Stimulated activated CD4-positive, alpha-beta T cell treated with anti-CD3 and anti-CD28 coated beads, TNF-alpha, amount 100 ng/mL, for 48 hours (primary cell): ENCODE results near the gene GOLGA8T.
"Not testable (repeated sequence)": the region's sequence is repeated elsewhere in the genome, so short reads cannot be mapped to it uniquely, and the experiment has no call there.

Experiments
- DNase-seq, 3 donors: peaks; one replicate each; pipeline ENCODE4 v3.0.0-alpha.2; 2020; ENCODE audit warnings: low read depth in 3 of 3

GOLGA8T gene, protein sequence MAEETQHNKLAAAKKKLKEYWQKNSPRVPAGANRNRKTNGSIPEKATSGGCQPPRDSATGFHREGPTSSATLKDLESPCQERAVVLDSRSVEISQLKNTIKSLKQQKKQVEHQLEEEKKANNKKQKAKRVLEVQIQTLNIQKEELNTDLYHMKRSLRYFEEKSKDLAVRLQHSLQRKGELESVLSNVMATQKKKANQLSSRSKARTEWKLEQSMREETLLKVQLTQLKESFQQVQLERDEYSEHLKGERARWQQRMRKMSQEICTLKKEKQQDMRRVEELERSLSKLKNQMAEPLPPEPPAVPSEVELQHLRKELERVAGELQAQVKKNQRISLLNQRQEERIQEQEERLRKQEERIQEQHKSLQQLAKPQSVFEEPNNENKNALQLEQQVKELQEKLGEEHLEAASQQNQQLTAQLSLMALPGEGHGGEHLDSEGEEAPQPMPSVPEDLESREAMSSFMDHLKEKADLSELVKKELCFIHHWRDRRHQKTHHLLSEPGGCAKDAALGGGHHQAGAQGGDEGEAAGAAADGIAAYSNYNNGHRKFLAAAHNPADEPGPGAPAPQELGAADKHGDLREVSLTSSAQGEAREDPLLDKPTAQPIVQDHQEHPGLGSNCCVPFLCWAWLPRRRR

DNA sequence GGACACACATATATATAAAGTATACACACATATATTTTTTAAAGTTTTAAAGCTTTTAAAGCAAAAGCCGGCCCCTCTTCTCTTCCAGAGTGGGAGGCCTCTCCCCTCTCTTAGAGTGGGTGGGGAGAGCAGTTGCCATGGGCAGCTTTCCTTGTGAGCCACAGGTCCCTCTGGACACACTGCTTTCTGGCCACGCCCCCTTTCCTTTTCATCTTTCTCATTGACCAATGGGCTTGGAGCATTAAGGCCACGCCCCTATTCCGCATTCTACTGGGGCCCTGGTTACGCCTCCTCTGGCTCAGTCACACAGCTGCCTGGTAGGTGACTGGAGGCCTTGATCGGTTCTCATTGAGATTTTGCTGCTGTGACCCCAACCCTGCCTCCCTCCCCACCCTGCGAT lies at the start of gene GOLGA8T:
TSS of gene GOLGA8T (plus strand) at position 301 of the 400 bp plus-strand sequence. CDS start at position 399, 98 bp downstream.
- not testable (repeated sequence) for DNase-seq

DNA sequence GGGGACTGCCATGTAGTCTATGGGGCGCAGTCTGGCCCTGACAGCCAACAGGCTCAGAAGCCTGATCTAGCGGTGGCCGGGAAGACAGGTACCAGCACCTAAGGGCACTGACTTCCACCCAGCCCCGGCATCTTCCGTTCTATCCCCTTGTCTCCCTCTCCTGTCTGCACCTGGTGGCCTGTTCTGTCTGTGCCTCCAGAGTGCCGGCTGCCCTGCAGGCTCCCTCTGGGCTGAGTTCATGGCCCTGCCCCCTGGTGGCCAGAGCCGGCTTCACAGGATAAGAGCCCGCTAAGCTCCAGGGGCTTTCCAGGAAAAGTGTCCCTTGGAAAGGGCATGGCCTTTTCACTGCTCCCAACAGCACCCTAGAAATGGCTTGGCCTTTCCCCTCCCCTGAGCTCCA lies 37.0 kb upstream of the GOLGA8T start:
- not testable (repeated sequence) for DNase-seq

DNA sequence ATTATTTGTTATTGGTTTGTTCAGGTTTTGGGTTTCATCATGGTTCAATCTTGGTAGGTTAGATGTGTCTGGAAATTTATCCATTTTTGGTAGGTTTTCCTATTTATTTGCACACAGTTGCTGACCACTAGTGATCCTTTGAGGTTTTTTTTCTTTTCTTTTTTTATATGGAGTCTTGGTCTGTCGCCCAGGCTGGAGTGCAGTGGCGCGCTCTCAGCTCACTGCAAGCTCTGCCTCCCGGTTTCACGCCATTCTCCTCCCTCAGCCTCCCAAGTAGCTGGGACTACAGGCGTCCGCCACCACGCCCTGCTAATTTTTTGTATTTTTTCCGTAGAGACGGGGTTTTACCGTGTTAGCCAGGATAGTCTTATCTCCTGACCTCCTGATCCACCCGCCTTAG lies 32.0 kb upstream of the GOLGA8T start:
- not testable (repeated sequence) for DNase-seq

GRCh38 chr15:30103941-30104507 lies 30.8 kb upstream of the GOLGA8T start:
- DNase-seq, result not testable (repeated sequence)

DNA sequence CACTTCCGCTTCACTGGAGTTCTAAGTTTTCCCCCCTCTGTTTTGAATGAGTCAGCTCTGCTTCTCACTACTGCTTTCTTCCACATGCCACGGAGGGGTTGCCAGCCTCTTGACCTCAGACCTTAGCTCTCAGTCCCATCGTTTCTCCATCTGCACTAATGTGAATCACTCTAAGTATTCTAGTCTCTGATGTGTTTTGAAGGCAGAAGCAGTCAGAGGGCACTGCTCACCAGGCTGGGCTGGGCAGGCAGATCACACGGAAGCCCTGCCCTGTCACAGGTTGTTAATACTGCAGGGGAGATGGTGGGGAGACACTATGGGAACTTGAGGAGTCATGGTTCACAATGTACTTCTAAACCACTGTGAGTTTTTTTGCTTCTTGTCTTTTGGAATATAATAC lies 24.3 kb upstream of the GOLGA8T start:
- not testable (repeated sequence) for DNase-seq

- DNase-seq, result not testable (repeated sequence)
These were observed 4.8 kb upstream of the GOLGA8T start for GRCh38 chr15:30130066-30130465.

GRCh38 chr15:30143246-30143645 lies 8.4 kb downstream of the GOLGA8T start:
- not testable (repeated sequence) for DNase-seq

DNA sequence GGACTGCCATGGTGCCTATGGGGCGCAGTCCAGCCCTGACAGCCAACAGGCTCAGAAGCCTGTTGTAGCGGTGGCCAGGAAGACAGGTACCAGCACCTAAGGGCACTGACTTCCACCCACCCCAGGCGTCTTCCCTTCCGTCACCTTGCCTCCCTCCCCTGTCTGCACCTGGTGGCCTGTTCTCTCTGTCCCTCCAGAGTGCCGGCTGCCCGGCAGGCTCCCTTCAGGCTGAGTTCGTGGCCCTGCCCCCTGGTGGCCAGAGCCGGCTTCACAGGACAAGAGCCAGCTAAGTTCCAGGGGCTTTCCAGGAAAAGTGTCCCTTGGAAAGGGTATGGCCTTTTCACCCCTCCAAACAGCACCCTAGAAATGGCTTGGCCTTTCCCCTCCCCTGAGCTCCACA lies 15.0 kb downstream of the GOLGA8T start:
- not testable (repeated sequence) for DNase-seq

DNA sequence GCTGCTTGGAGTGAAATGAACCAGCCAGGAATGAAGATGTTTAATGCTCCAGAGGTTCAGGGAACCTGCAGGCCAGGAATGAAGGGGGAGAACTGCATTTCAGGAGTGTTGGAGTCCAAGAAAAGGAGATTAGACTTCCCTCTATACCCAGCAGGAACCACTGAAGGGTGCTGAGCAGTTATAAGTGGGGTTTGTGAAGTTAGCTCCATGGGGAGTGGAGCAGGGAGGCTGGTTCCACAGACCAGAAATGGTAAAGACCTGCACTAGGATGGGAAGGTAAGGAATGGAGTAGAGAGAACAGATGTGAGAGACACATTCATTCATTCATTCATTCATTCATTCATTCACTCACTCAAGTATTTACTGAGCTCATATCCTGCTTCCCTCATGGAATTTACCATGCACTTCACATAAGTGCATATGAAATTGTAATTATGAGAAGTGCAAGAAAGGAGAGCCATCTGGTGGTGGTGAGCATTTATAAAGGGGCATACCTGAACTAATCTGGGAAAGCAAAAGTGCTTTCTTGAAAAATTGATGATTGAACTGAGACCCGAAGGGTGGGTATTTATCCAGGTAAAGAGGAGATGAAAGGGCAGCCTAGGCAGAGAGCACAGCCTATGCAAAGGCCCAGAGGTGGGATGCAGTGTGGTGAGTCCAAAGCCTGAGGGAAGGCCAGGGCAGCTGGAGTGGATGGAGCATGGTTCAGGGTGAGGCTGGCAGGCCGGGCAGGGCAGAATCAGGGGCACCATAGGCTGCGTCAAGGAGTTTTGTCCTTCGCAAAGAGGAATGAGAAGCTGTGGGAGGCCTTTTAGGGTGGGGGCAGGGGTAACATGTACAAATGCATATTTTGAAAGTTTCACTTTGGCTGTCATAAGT lies 27.9 kb downstream of the GOLGA8T start:
- DNase-seq, result not testable (repeated sequence)

- not testable (repeated sequence) for DNase-seq
These were observed 28.9 kb downstream of the GOLGA8T start for GRCh38 chr15:30163759-30164158.

GRCh38 chr15:30164257-30164656 lies 29.4 kb downstream of the GOLGA8T start:
- not testable (repeated sequence) for DNase-seq

DNA sequence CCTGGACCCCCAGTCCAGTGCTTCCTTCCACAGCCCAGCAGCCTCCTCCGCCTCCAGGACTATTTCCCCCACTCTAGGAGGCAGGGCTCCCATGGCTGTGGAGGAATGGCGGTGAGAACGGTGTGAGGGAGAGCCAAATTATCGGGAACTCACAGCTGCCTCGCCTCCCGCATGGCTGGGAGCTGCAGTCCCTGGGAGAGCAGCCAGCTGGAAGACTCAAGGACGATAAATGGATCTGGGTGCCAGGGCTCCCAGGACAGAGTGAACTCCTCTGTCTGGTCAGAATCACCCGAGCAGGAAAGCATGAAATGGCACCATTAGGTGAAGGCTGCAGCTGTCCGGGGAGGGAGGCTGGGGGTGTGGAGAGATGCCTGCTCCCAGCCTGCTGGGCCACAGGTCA lies 32.6 kb downstream of the GOLGA8T start:
- DNase-seq, result not testable (repeated sequence)

DNA sequence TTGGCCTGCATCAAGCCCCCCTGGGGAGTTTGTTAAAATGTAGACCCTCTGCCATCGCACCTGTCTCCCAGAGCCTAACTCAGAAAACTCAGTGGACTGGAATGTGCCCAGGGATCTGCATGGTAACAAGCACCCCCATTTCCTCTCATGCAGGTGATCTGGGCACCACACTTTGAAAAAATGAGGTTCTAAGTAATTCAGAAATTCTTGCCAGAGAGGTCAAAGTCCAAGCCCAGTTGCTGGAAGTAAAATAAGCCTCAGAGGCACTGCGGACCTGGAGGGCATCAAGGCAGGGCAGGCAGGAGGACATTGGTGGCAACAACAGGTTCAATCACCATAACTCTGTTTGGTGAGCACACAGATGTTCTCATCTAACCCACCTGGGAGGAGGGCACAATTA lies 33.0 kb downstream of the GOLGA8T start:
- DNase-seq, result not testable (repeated sequence)

DNA sequence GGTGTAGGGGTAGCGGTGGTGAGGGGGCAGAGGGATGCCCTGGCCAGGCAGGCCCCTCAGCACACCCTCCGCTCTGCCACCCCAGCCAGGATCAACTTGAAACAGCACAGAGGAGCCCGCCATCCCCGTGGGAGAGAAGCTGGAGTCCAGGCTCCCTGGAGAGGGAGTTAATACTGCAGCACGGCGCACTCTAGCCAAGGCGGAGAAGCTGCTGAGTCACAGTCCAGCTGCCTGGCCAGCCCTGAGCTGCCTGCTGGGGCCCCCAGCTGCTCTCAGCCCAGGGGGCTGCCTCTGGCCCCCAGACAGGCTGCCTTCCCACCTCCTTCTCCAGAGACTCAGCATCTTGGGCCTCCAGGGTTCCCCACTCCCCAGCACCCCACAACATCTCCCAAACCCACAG lies 36.6 kb downstream of the GOLGA8T start:
- DNase-seq, result not testable (repeated sequence)

DNA sequence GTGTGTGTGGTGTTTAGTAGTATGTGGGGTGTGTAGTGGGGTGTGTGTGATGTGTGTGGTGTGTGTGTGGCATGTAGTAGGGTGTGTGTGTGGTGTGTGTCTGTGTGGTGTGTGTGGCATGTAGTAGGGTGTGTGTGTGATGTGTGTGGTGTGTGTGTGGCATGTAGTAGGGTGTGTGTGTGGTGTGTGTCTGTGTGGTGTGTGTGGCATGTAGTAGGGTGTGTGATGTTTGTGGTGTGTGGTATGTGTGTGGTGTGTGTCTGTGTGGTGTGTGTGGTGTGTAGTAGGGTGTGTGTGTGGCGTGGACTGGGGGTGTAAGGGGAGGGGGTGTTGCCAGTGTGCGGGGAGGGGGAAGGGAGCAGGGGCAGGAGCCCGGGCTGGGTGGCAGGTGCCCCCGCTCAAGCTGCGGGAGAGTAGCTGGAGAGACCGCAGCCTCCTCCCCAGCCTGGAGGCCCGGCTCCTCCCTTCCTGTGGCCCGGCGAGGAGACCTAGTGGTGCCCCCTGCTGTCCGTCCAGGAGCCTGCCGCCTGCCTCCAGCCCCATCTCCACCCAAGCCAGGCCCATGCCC lies 38.3 kb downstream of the GOLGA8T start:
- peak; percentile 62 to 71 (median 67) for DNase-seq

DNA sequence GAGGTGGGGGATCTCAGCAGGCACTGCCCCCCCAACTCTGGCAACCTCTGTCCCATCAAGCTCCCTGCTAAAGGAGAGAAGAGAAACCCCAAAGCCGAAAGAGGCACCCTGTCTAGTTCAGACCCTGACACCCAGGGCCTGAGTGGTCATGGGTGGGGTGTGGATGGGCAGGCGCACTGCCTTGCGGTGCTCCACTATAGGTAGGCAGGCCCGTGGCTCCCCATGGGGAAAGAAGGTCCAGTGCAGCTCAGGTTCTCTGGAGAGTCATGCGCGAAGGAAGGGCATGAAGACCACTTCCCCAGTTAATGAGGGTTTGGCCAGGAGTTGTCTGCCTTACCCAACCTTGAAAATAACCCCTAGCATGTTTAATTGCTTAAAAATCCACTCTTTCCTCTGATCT lies 40.4 kb downstream of the GOLGA8T start:
- DNase-seq, result not testable (repeated sequence)

DNA sequence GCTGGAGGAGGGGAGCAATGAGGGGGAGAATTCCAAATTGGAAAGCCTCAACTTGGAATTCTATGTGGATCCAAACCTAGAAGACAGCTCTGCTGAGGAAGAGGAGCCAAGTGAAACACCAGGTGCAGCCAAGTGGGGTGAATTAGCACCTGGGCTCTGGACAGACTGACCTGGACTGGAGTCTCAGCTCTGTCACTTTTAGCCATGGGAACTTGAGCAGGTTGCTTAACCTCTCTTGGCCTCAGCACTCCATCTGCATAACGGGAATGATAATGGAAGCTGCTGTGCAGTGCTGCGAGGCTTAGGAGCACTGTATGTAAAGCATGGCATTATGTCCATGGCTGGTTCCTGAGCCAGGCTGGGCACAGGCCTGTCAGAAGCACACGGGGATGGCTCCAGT lies 41.8 kb downstream of the GOLGA8T start:
- not testable (repeated sequence) for DNase-seq

DNA sequence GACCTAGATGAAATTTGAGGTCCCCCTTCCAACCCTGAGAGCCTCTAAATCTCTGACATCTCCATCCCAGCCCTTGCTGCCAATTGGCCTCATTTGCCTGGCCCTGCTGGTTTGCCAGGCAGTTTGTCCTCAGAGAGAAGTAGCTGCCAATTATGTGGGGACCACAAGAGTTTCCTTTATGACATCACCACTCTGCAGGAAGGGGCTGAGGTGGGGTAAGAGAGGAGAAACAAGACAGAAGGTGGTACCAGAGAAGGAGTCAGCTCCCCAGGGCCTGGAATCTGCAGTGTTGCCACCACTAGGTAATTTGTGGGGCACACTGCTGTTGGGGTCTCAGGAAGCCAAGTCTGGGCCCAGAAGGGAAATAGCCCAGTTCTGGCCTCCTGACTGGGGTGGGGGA lies 45.0 kb downstream of the GOLGA8T start:
- DNase-seq, result not testable (repeated sequence)

GRCh38 chr15:30185495-30185894 lies 50.6 kb downstream of the GOLGA8T start:
- DNase-seq, result not testable (repeated sequence)

DNA sequence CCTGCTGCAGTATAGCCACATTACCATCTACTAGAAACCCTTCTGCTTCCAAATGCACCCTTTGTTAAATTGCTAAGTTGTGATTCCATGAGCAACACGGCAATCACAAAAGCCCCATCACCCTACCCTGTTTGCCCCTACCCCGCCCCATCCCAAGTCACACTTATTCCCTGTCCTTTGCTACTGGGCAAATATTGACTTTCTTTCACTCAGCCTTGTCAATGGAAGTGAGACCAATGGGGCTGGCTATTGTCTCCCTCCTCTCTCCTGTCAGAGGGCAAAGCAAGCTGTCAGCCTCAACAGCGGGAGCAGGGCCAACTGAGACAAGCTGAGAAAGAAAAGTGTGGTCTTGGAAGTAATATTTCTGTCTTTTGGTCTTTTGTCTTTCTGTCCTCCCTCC lies 52.6 kb downstream of the GOLGA8T start:
- DNase-seq, result not testable (repeated sequence)

GRCh38 chr15:30189754-30190153 lies 54.9 kb downstream of the GOLGA8T start:
- not testable (repeated sequence) for DNase-seq
